NCI-H187 treated with DMSO at 0.1 percent for 48 hours (cell line): ENCODE data around the gene IRAK1BP1.
"Not testable (repeated sequence)": the region's sequence is repeated elsewhere in the genome, so short reads cannot be mapped to it uniquely, and the experiment has no call there.

ENCODE experiments used
- DNase-seq: peaks from one replicate; lab custom pipeline; 2025; lab: John Stamatoyannopoulos, UW

The IRAK1BP1 gene

DNA sequence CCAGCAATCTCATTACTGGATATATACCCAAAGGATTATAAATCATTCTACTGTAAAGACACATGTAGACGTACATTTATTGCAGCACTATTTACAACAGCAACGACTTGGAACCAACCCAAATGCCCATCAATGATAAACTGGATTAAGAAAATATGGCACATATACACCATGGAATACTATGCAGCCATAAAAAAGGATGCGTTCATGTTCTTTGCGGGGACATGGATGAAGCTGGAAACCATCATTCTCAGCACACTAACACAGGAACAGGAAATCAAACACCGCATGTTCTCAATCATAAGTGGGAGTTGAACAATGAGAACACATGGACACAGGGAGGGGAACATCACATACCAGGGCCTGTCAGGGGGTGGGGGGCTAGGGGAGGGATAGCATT, 22.6 kb downstream of the IRAK1BP1 start:
- DNase-seq, result not testable (repeated sequence)

GRCh38 chr6:78896227-78896626, 28.9 kb downstream of the IRAK1BP1 start:
- DNase-seq, result no peak

GRCh38 chr6:78908621-78909020, 41.3 kb downstream of the IRAK1BP1 start:
- no peak for DNase-seq

DNA sequence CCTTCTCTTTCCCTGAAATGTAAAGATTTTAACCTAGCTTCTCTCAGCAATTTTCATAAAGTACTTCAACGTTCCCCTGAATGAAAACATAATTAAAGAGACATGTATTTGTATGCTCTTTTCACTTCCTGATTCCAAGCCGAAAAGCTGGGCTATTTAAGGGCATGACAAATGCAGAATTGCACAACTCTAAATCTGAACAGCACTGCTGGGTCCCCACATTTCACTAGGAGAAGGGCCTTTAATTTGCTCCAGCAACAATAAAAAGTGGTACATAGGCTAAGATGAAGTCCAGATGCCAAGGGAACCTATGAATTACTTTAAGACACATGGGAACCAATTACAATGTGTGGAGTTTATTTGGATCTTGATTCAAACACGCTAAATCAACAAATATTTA, 42.0 kb downstream of the IRAK1BP1 start:
- DNase-seq, result no peak

DNA sequence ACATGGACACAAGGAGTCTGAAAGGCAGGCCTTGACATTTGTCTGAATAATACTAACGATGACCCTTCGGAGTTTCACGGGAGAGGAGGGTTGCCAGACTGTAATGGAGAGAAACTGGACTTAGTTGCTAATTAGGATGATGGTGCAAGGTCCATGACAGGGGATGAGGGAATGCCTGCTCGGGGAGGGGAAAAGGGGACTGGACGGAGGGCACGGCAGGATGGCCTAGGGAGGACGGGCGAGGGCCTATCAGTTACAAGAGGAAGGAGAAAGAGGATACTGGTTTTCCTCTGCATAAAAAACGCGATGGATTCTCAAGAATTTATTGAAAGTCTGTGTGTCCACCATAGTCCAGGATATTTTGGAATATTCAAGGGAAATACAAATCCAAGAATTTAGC, 42.7 kb downstream of the IRAK1BP1 start:
- no peak for DNase-seq

- DNase-seq, result no peak
Measured at GRCh38 chr6:78910591-78911171, 43.3 kb downstream of the IRAK1BP1 start.

DNA sequence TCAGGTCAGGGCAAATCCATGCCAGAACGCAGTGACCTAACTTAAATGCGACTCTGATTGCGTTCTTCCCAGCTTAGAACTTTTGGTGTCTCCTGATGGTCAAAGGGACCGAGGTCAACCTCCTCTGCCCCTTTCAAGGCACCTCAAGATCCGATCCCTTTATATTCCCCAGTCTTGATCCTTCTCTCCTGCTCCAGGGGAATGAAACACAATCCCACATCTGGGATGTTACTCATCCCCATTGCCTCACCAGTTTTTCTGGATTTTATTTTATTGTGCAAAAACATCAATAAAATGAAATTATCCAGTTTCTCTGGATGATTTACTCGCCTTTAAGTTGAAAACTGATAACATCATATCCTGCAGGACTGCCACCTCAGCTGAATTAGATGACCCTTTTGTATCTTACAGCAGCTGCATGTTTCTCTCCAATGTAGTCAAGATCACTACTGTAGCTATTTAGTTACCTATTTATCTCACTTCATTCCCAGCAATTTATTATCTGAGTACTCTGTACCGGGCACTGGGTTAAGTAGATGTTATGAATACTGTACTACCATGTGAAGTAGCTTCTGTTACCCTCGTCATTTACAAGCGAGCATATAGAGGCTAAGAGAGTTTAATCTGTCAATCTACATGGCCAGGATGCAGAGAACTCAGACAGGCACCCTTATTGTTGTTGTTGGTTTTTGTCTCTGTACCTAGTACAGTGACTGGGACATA, 44.0 kb downstream of the IRAK1BP1 start:
- DNase-seq, result no peak

GRCh38 chr6:78916411-78916810, 49.1 kb downstream of the IRAK1BP1 start:
- DNase-seq, result no peak

DNA sequence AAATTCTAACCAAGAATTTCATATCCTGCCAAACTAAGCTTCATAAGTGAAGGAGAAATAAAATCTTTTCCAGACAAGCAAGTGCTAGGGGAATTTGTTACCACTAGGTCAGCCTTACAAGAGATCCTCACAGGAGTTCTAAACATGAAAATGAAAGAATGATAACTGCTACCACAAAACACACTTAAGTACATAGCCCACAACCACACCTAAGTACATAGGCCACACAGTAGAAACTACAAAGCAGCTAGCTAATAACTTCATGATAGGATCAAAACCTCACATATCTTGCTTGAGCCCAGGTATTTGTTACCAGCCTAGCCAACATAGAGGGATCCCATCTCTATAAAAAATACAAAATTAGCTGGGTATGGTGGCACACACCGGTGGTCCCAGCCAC, 50.4 kb downstream of the IRAK1BP1 start:
- no peak for DNase-seq

DNA sequence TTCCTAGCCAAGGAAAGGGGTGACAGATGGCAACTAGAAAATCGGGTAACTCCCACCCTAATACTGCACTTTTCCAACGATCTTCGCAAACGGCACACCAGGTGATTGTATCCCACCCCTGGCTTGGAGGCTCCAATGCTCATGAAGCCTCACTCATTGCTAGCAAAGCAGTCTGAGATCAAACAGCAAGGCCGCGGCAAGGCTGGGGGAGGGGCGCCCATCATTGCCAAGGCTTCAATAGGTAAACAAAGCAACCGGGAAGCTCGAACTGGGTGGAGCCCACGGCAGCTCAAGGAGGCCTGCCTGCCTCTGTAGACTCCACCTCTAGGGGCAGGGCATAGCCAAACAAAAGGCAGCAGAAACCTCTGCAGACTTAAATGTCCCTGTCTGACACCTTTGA, 53.8 kb downstream of the IRAK1BP1 start:
- not testable (repeated sequence) for DNase-seq

GRCh38 chr6:78925317-78925716, 58.0 kb downstream of the IRAK1BP1 start:
- no peak for DNase-seq

DNA sequence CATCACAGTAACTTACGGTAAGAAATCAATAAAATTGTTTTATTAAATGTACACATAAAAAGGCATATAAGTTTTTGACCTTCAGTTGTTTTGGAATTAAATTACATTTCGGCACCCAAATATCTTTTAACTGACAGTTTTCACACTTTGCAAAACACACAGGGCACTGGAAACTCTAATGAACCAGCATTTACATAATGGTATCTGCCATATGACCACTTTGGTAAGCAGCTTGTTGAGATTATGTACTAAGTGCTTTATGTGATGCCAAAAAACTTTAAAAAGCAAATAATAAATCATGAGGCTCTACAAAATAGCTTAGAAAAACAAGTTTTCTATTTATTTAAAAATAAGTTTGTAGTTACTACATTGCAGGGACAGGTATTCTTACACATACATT, 68.2 kb downstream of the IRAK1BP1 start:
- no peak for DNase-seq

DNA sequence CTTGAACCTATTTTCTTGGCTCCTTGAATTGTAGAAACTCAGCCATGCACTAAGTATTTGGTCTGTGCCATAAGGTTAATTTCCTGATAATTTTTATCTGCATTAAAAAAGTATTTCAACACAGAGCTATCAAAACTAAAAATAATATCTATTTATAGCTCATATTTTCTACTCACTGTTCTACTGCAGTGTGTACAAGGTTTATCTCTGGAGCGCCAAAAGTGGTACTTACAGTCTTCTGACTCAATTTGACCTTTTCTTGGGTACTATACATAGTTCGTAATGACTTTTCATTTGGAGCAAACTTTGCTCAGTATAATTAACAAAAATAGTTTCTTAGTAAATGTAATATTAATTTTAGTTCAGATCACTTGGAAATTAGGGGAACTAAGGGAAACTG, 69.2 kb downstream of the IRAK1BP1 start:
- no peak for DNase-seq

DNA sequence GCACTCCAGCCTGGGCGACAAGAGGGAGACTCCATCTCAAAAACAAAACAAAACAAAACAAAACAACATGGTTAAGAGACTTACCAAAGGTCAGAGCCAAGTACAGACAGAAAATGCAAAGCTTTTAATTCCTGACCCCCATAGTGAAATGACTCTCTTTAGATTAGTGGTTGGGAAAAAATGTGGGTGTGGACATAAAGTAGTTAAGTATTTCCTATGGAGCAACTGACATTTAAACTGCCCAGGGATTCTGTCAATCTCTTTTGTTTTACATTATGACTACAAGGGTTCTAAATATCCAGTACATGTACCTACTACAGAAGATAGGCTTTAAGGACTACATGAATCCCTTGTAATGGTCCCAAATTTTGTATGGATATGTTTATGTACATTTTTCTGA, 75.1 kb downstream of the IRAK1BP1 start:
- DNase-seq, result no peak

DNA sequence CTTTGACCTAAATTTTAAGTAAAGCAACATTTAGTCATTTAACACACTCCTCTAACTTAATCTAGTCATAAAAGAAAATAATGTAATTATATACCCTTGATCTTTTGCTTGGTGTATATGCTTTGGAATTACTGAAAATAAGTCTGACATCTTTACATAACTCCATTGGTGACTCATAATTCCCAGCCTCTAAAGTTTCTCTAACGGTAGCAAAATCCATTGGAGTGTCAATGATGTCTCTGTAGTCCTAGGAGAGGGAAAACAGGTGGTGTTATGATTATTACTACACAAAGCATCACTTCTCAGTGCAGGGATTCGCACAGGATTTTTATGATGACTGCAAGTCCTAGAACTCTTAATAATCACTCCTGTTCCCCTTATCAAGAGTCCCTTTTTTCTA, 80.2 kb downstream of the IRAK1BP1 start:
- no peak for DNase-seq

DNA sequence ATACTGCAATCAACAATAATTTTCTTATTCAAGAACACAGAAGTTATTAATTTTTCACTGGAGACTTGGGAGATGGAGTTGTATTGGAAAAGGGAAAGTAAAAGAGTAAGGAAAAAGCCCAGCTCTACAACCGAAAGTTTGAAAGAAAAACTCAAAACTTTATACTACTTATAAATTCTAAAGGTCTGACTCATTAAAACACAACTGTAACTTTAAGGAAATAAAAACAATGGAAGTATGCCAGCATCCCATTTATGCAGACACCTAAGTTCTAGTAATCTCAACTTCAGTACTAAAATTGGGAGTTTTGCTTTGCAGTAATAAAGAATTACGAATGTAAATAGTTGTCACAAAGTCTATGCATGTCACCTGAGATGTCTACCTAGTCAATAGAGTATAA, 80.6 kb downstream of the IRAK1BP1 start:
- no peak for DNase-seq

DNA sequence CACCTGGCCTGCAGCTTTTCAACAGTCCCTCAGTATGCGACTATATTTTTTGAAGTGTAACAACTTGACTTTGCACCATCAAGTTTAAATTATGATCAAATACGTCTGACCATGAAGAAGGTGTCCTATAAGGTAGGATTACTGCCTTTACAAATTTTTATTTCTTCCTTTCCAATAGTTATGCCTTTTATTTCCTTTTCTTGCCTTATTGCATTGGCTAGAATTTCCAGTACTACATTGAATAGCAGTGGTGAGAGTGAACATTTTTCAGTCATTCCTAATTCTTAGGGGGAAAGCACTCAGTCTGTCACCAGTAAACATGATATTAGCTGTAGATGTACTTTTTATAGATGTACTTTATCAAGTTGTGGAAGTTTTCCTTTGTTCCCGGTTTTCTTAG, 81.4 kb downstream of the IRAK1BP1 start:
- DNase-seq, result no peak

DNA sequence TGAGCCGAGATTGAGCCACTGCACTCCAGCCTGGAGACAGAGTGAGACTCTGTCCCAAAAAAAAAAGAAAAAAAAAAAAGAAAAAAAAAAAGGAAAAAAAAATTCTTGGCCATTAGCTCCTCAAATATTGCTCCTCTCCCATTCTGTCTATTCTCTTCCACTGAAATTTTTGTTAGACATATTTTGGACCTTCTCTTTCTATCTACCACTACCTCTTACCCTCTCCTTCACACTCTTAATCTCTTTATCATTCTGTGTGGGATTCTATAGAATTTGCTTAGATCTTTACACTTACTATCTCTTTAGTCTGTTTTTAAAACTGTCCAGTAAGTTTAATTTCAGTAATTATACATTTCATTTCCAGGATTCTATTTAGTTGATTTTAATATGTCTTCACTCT, 85.0 kb downstream of the IRAK1BP1 start:
- no peak for DNase-seq
